ENCODE results near the gene DAPK1.
A peak's percentile ranks its signal among the peaks of the same experiment; 100 is the strongest.

Gene DAPK1

GRCh38 chr9:87551772-87552217, 54.1 kb downstream of the DAPK1 start:
- Histone ChIP-seq H2BK12ac (ENCODE audit: low read length) (no peak overlapping the region), H3K9ac (ENCODE audit: low read length) (no peak overlapping the region), H3K4me3 (ENCODE audit: low read depth, low read length) (no peak overlapping the region), H2BK5ac (ENCODE audit: low read depth, low read length, poor library complexity) (no peak overlapping the region), H3K27me3 (ENCODE audit: insufficient read depth, low read length) (no peaks in the 10 kb centered on the region), H4K12ac (ENCODE audit: low read depth, low read length) (no peak overlapping the region), H3K79me2 (ENCODE audit: control insufficient read depth, insufficient read depth, low read length, poor library complexity) (no peaks in the 10 kb centered on the region), H2BK120ac (ENCODE audit: insufficient read depth, low read length, poor library complexity) (no peak overlapping the region), H3K14ac (ENCODE audit: low read length) (no peak overlapping the region), H3K36me3 (ENCODE audit: control insufficient read depth in 1 of 2, insufficient read depth in 2 of 2, low read length in 2 of 2) (no peaks in the 10 kb centered on the region), H2AK5ac (ENCODE audit: low read length) (no peak overlapping the region), H3K23ac (ENCODE audit: low read length) (no peak overlapping the region), H3K18ac (ENCODE audit: low read length) (no peak overlapping the region), H3K4me1 (ENCODE audit: control insufficient read depth in 1 of 2, insufficient read depth in 2 of 2, low read length in 2 of 2) (peaks cover 11 to 12% of the 10 kb centered on the region in 2 experiments), H4K8ac (ENCODE audit: low read depth, low read length) (no peak overlapping the region), H3K4me2 (ENCODE audit: low read length) (no peak overlapping the region), H4K91ac (ENCODE audit: low read depth, low read length) (no peak overlapping the region), H2AFZ (ENCODE audit: insufficient read depth, low read length, poor library complexity) (no peak overlapping the region), H3K27ac (ENCODE audit: low read depth, low read length) (no peak overlapping the region), H3K9me3 (ENCODE audit: insufficient read depth, low read depth, low read length) (peaks cover 3% of the 10 kb centered on the region), H3K79me1 (ENCODE audit: low read length) (no peaks in the 10 kb centered on the region), H3K4ac (ENCODE audit: low read depth, low read length) (no peak overlapping the region)
- no CpG with 5 or more reads among the region's 10 CpGs for whole genome bisulfite sequencing (ENCODE audit: extremely low coverage, insufficient coverage, insufficient read length)
- peak; percentile 85 to 92 for DNase-seq

- WGBS (ENCODE audit: extremely low coverage, insufficient coverage, insufficient read length): no CpG with 5 or more reads among the region's 11 CpGs
- Histone ChIP-seq H4K91ac (ENCODE audit: low read depth, low read length) (no peak overlapping the region), H2BK12ac (ENCODE audit: low read length) (no peak overlapping the region), H3K27ac (ENCODE audit: low read depth, low read length) (no peak overlapping the region), H2AK5ac (ENCODE audit: low read length) (no peak overlapping the region), H3K27me3 (ENCODE audit: insufficient read depth, low read length) (no peaks in the 10 kb centered on the region), H3K79me2 (ENCODE audit: control insufficient read depth, insufficient read depth, low read length, poor library complexity) (no peaks in the 10 kb centered on the region), H3K9me3 (ENCODE audit: insufficient read depth, low read depth, low read length) (peaks cover 3% of the 10 kb centered on the region), H3K9ac (ENCODE audit: low read length) (no peak overlapping the region), H3K4me1 (ENCODE audit: control insufficient read depth in 1 of 2, insufficient read depth in 2 of 2, low read length in 2 of 2) (peaks cover 7% of the 10 kb centered on the region in 2 experiments), H3K18ac (ENCODE audit: low read length) (no peak overlapping the region), H3K14ac (ENCODE audit: low read length) (no peak overlapping the region), H3K4me3 (ENCODE audit: low read depth, low read length) (no peak overlapping the region), H2BK120ac (ENCODE audit: insufficient read depth, low read length, poor library complexity) (no peak overlapping the region), H2AFZ (ENCODE audit: insufficient read depth, low read length, poor library complexity) (no peak overlapping the region), H3K4ac (ENCODE audit: low read depth, low read length) (no peak overlapping the region), H3K36me3 (ENCODE audit: control insufficient read depth in 1 of 2, insufficient read depth in 2 of 2, low read length in 2 of 2) (no peaks in the 10 kb centered on the region), H4K12ac (ENCODE audit: low read depth, low read length) (no peak overlapping the region), H3K23ac (ENCODE audit: low read length) (no peak overlapping the region), H2BK5ac (ENCODE audit: low read depth, low read length, poor library complexity) (no peak overlapping the region), H4K8ac (ENCODE audit: low read depth, low read length) (no peak overlapping the region), H3K79me1 (ENCODE audit: low read length) (no peaks in the 10 kb centered on the region), H3K4me2 (ENCODE audit: low read length) (no peak overlapping the region)
- peak in 1 of 2 donors; percentile 46 for DNase-seq
Observed at GRCh38 chr9:87554171-87554910, 56.7 kb downstream of the DAPK1 start.

DNA sequence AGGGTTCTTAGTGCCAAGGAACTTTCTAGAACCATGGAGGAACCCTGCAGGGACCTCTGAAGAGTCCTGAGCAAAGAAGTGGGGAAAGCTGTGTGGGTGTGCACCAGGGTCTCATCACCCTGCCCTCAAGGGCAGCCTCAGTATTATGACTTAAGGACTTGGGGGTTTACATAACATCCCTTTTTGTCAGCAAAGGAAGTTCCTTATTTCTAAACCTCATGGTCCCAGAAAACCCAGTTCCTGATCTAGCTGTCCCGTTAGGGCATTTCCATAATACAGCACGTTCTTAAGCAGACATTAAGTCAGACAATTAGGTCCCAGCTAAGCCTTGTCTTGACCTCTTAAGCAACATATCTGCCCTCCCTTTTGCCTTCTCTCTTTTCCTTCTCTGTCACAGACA, 57.3 kb downstream of the DAPK1 start:
- no CpG with 5 or more reads among the region's 2 CpGs for WGBS (ENCODE audit: extremely low coverage, insufficient coverage, insufficient read length)

DNA sequence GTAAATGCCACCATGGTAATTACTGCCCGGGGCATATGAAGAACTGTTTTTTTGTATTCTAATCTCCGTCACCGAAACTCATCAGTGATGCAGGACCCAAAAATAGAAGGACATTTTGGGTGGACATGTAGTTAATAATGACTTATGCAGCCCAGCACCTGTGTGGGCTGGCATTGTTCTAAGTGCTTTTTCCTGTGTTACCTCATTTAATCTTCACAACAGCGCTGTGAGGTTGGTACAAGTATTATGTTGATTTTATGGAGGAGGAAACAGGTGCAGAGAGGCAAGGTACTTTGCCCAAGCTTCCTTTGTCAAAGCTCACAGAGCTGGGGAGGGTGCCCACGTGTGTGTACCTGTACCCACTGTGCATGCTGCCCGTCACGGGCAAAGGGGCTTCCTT, 58.4 kb downstream of the DAPK1 start:
- no peaks in the 10 kb centered on the region for H3K79me2 ChIP-seq (ENCODE audit: control insufficient read depth, insufficient read depth, low read length, poor library complexity)
- peaks cover 7% of the 10 kb centered on the region in 2 experiments for H3K4me1 ChIP-seq (ENCODE audit: control insufficient read depth in 1 of 2, insufficient read depth in 2 of 2, low read length in 2 of 2)
- no peak for DNase-seq
- H3K36me3 ChIP-seq (ENCODE audit: control insufficient read depth in 1 of 2, insufficient read depth in 2 of 2, low read length in 2 of 2): no peaks in the 10 kb centered on the region
- no peak overlapping the region for H2BK120ac ChIP-seq (ENCODE audit: insufficient read depth, low read length, poor library complexity)
- no peak overlapping the region for H3K18ac ChIP-seq (ENCODE audit: low read length)
- H3K27ac ChIP-seq (ENCODE audit: low read depth, low read length): no peak overlapping the region
- H3K79me1 ChIP-seq (ENCODE audit: low read length): no peaks in the 10 kb centered on the region
- H3K23ac ChIP-seq (ENCODE audit: low read length): no peak overlapping the region
- no CpG with 5 or more reads among the region's 7 CpGs for whole genome bisulfite sequencing (ENCODE audit: extremely low coverage, insufficient coverage, insufficient read length)
- H4K12ac ChIP-seq (ENCODE audit: low read depth, low read length): no peak overlapping the region
- peaks cover 3% of the 10 kb centered on the region for H3K9me3 ChIP-seq (ENCODE audit: insufficient read depth, low read depth, low read length)
- H3K4ac ChIP-seq (ENCODE audit: low read depth, low read length): no peak overlapping the region
- H3K14ac ChIP-seq (ENCODE audit: low read length): no peak overlapping the region
- H2AFZ ChIP-seq (ENCODE audit: insufficient read depth, low read length, poor library complexity): no peak overlapping the region
- H2BK12ac ChIP-seq (ENCODE audit: low read length): no peak overlapping the region
- H3K4me3 ChIP-seq (ENCODE audit: low read depth, low read length): no peak overlapping the region
- no peak overlapping the region for H2AK5ac ChIP-seq (ENCODE audit: low read length)
- no peak overlapping the region for H2BK5ac ChIP-seq (ENCODE audit: low read depth, low read length, poor library complexity)
- H3K27me3 ChIP-seq (ENCODE audit: insufficient read depth, low read length): no peaks in the 10 kb centered on the region
- H3K9ac ChIP-seq (ENCODE audit: low read length): no peak overlapping the region
- no peak overlapping the region for H4K91ac ChIP-seq (ENCODE audit: low read depth, low read length)
- no peak overlapping the region for H3K4me2 ChIP-seq (ENCODE audit: low read length)
- no peak overlapping the region for H4K8ac ChIP-seq (ENCODE audit: low read depth, low read length)

More for the DNA sequence above, 57.3 kb downstream of the DAPK1 start:
- H3K9ac ChIP-seq (ENCODE audit: low read length): no peak overlapping the region
- H3K79me1 ChIP-seq (ENCODE audit: low read length): no peaks in the 10 kb centered on the region
- no peak overlapping the region for H3K4me2 ChIP-seq (ENCODE audit: low read length)
- H3K27ac ChIP-seq (ENCODE audit: low read depth, low read length): no peak overlapping the region
- no peak overlapping the region for H3K23ac ChIP-seq (ENCODE audit: low read length)
- H2AK5ac ChIP-seq (ENCODE audit: low read length): no peak overlapping the region
- H3K9me3 ChIP-seq (ENCODE audit: insufficient read depth, low read depth, low read length): peaks cover 3% of the 10 kb centered on the region
- no peak overlapping the region for H3K14ac ChIP-seq (ENCODE audit: low read length)
- no peak overlapping the region for H3K4me3 ChIP-seq (ENCODE audit: low read depth, low read length)
- H3K4me1 ChIP-seq (ENCODE audit: control insufficient read depth in 1 of 2, insufficient read depth in 2 of 2, low read length in 2 of 2): peaks cover 7% of the 10 kb centered on the region in 2 experiments
- H3K18ac ChIP-seq (ENCODE audit: low read length): no peak overlapping the region
- H3K4ac ChIP-seq (ENCODE audit: low read depth, low read length): no peak overlapping the region
- no peak overlapping the region for H4K91ac ChIP-seq (ENCODE audit: low read depth, low read length)
- H2BK5ac ChIP-seq (ENCODE audit: low read depth, low read length, poor library complexity): no peak overlapping the region
- H3K36me3 ChIP-seq (ENCODE audit: control insufficient read depth in 1 of 2, insufficient read depth in 2 of 2, low read length in 2 of 2): no peaks in the 10 kb centered on the region
- no peak overlapping the region for H4K12ac ChIP-seq (ENCODE audit: low read depth, low read length)
- H3K27me3 ChIP-seq (ENCODE audit: insufficient read depth, low read length): no peaks in the 10 kb centered on the region
- no peak overlapping the region for H2BK120ac ChIP-seq (ENCODE audit: insufficient read depth, low read length, poor library complexity)
- H2BK12ac ChIP-seq (ENCODE audit: low read length): no peak overlapping the region
- no peak overlapping the region for H2AFZ ChIP-seq (ENCODE audit: insufficient read depth, low read length, poor library complexity)
- H4K8ac ChIP-seq (ENCODE audit: low read depth, low read length): no peak overlapping the region
- peak in 1 of 2 donors; percentile 41 for DNase-seq
- H3K79me2 ChIP-seq (ENCODE audit: control insufficient read depth, insufficient read depth, low read length, poor library complexity): no peaks in the 10 kb centered on the region

Data from trophoblast cell (in vitro differentiated cells and primary cell).